Loucy (cell line): ENCODE data around the gene AMOTL1.

Experiments
- CTCF ChIP-seq: fragments of 200-600 bp; sonication (generic); conservative IDR thresholded peaks from 2 replicates; pipeline ENCODE4 v1.5.1; 2014; ENCODE audit warnings: mild to moderate bottlenecking, antibody characterized with exemption, low read length
- EZH2phosphoT487 ChIP-seq: fragments of 200-600 bp; IDR thresholded peaks from 2 replicates; pipeline ENCODE4 v1.6.1; 2018; ENCODE audit warnings: antibody characterized with exemption, mild to moderate bottlenecking, moderate library complexity, borderline replicate concordance

GRCh38 chr11:94754819-94755218, 13.3 kb upstream of the AMOTL1 start:
- TF ChIP-seq CTCF (no peak), EZH2phosphoT487 (no peak)
